Caco-2 (cell line): Measurements from ENCODE around the gene EXOC6B. TPM values are rescaled to one million over a fixed set of nuclear protein-coding genes. Genes with fewer than 3 reads are reported as not detected.

ENCODE experiments used
- BruUV-seq: library from RNA; stranded (reverse); fragments of 400-500 nt; replicated peaks from 2 replicates; lab custom pipeline; 2021; lab: Mats Ljungman, UMichigan
- CTCF ChIA-PET: fragments of 300-600 bp; sonication (Branson Sonifier 250); formaldehyde crosslinking; loops from one replicate; lab custom pipeline; 2022; ENCODE audit warnings: antibody characterized with exemption; lab: Charles Lee
- POLR2A ChIA-PET: fragments of 300-600 bp; sonication (Branson Sonifier 250); formaldehyde crosslinking; loops from one replicate; lab custom pipeline; 2022; ENCODE audit warnings: antibody characterized with exemption; lab: Charles Lee
- DNase-seq, 2 experiments: peaks; one replicate each; pipeline versions ENCODE4 v3.0.0 to v3.0.0-alpha.2; 2020 to 2022
- H3K27me3 ChIP-seq: replicated peaks from 2 replicates; pipeline ENCODE4 v1.6.0; 2011; ENCODE audit warnings: low read length; ENCODE audit not compliant: control insufficient read depth, insufficient read depth
- H3K36me3 ChIP-seq: 2 replicates; pipeline ENCODE4 v1.5.1; 2011; ENCODE audit warnings: low read length; ENCODE audit not compliant: control insufficient read depth, insufficient read depth
- H3K4me1 ChIP-seq: fragments of 250-450 bp; sonication (Bioruptor Pico); 2 replicates; pipeline ENCODE4 v1.5.1; 2020; ENCODE audit warnings: mild to moderate bottlenecking
- H3K4me3 ChIP-seq: 2 replicates; pipeline ENCODE4 v1.5.1; 2011; ENCODE audit warnings: low read depth, mild to moderate bottlenecking, control low read depth, low read length
- H3K9me3 ChIP-seq: fragments of 250-450 bp; sonication (Bioruptor Pico); 2 replicates; pipeline ENCODE4 v1.5.1; 2020; ENCODE audit warnings: mild to moderate bottlenecking, moderate library complexity
- H3K27ac Mint-ChIP-seq: one replicate; pipeline ENCODE4 v1.8.0; 2022; ENCODE audit warnings: mixed read lengths; ENCODE audit not compliant: unreplicated experiment
- H3K27me3 Mint-ChIP-seq: one replicate; pipeline ENCODE4 v1.8.0; 2022; ENCODE audit warnings: mixed read lengths; ENCODE audit not compliant: insufficient read depth, unreplicated experiment
- H3K36me3 Mint-ChIP-seq: one replicate; pipeline ENCODE4 v1.8.0; 2022; ENCODE audit warnings: mild to moderate bottlenecking, mixed read lengths; ENCODE audit not compliant: insufficient read depth, unreplicated experiment
- H3K4me1 Mint-ChIP-seq: one replicate; pipeline ENCODE4 v1.8.0; 2022; ENCODE audit warnings: low read depth, mixed read lengths; ENCODE audit not compliant: unreplicated experiment
- H3K4me3 Mint-ChIP-seq: one replicate; pipeline ENCODE4 v1.8.0; 2022; ENCODE audit warnings: mild to moderate bottlenecking, moderate library complexity, mixed read lengths; ENCODE audit not compliant: unreplicated experiment
- H3K9me3 Mint-ChIP-seq: one replicate; pipeline ENCODE4 v1.8.0; 2022; ENCODE audit warnings: mixed read lengths; ENCODE audit not compliant: unreplicated experiment
- intact Hi-C: fragments of 100-400 bp; cut with micrococcal nuclease; formaldehyde crosslinking; loops from one replicate; pipeline ENCODE4 v1.10.0; 2022; ENCODE audit not compliant: unreplicated experiment
- total RNA-seq: library from RNA; stranded (reverse); gene quantifications from 2 replicates; pipeline ENCODE4 v1.2.3, GENCODE V29; 2022
- TF ChIP-seq, protein P1 (sequence below), 2 experiments: fragments of 200-600 bp in 1 of 2; IDR thresholded peaks; 1 replicate in 1 of 2; 2 replicates in 1 of 2; pipeline versions ENCODE4 v1.5.1 to v1.8.0; 2011 to 2022; ENCODE audit warnings: antibody characterized with exemption in 1 of 2, control low read depth in 1 of 2, inconsistent platforms in 1 of 2, low read depth in 1 of 2, low read length in 1 of 2, mild to moderate bottlenecking in 1 of 2, moderate library complexity in 1 of 2; ENCODE audit not compliant: insufficient read depth in 1 of 2, severe bottlenecking in 1 of 2, unreplicated experiment in 1 of 2

EXOC6B gene
- total RNA-seq, 1 experiment from 2014 or later: 36.1 TPM

GRCh38 chr2:72237549-72237948 is 588.3 kb downstream of the EXOC6B start:
- Mint-ChIP-seq H3K27me3 (no peaks in the 10 kb centered on the region), H3K27ac (no peak overlapping the region), H3K4me1 (no peaks in the 10 kb centered on the region), H3K4me3 (no peak overlapping the region), H3K9me3 (no peaks in the 10 kb centered on the region), H3K36me3 (no peaks in the 10 kb centered on the region)
- no peak for DNase-seq
- TF ChIP-seq, protein P1, sequence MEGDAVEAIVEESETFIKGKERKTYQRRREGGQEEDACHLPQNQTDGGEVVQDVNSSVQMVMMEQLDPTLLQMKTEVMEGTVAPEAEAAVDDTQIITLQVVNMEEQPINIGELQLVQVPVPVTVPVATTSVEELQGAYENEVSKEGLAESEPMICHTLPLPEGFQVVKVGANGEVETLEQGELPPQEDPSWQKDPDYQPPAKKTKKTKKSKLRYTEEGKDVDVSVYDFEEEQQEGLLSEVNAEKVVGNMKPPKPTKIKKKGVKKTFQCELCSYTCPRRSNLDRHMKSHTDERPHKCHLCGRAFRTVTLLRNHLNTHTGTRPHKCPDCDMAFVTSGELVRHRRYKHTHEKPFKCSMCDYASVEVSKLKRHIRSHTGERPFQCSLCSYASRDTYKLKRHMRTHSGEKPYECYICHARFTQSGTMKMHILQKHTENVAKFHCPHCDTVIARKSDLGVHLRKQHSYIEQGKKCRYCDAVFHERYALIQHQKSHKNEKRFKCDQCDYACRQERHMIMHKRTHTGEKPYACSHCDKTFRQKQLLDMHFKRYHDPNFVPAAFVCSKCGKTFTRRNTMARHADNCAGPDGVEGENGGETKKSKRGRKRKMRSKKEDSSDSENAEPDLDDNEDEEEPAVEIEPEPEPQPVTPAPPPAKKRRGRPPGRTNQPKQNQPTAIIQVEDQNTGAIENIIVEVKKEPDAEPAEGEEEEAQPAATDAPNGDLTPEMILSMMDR (IDR thresholded peaks at IDR 0.05; ENCODE audit: insufficient read depth in 1 of 2, low read depth in 1 of 2, low read length in 1 of 2, severe bottlenecking in 1 of 2, unreplicated experiment in 1 of 2): no peak
- intact Hi-C loops: no loop called here
- Histone ChIP-seq H3K4me3 (no peak overlapping the region), H3K36me3 (no peaks in the 10 kb centered on the region), H3K9me3 (no peaks in the 10 kb centered on the region), H3K27me3 (no peaks in the 10 kb centered on the region), H3K4me1 (no peaks in the 10 kb centered on the region)
- CTCF ChIA-PET: no interaction called here
- BruUV-seq: no TSS peak
- POLR2A ChIA-PET: no interaction called here

GRCh38 chr2:72236445-72237067 is 589.3 kb downstream of the EXOC6B start:
- Mint-ChIP-seq H3K4me3 (no peak overlapping the region), H3K9me3 (no peaks in the 10 kb centered on the region), H3K27ac (no peak overlapping the region), H3K36me3 (no peaks in the 10 kb centered on the region), H3K27me3 (no peaks in the 10 kb centered on the region), H3K4me1 (no peaks in the 10 kb centered on the region)
- no peak for DNase-seq
- CTCF ChIA-PET: no interaction called here
- BruUV-seq: no TSS peak
- intact Hi-C loops: no loop called here
- no peaks in the 10 kb centered on the region for H3K4me1 ChIP-seq
- H3K27me3 ChIP-seq: no peaks in the 10 kb centered on the region
- TF ChIP-seq, protein P1 (IDR thresholded peaks at IDR 0.05; ENCODE audit: insufficient read depth in 1 of 2, low read depth in 1 of 2, low read length in 1 of 2, severe bottlenecking in 1 of 2, unreplicated experiment in 1 of 2): no peak
- H3K36me3 ChIP-seq: no peaks in the 10 kb centered on the region
- H3K4me3 ChIP-seq: no peak overlapping the region
- H3K9me3 ChIP-seq: no peaks in the 10 kb centered on the region
- POLR2A ChIA-PET: no interaction called here

DNA sequence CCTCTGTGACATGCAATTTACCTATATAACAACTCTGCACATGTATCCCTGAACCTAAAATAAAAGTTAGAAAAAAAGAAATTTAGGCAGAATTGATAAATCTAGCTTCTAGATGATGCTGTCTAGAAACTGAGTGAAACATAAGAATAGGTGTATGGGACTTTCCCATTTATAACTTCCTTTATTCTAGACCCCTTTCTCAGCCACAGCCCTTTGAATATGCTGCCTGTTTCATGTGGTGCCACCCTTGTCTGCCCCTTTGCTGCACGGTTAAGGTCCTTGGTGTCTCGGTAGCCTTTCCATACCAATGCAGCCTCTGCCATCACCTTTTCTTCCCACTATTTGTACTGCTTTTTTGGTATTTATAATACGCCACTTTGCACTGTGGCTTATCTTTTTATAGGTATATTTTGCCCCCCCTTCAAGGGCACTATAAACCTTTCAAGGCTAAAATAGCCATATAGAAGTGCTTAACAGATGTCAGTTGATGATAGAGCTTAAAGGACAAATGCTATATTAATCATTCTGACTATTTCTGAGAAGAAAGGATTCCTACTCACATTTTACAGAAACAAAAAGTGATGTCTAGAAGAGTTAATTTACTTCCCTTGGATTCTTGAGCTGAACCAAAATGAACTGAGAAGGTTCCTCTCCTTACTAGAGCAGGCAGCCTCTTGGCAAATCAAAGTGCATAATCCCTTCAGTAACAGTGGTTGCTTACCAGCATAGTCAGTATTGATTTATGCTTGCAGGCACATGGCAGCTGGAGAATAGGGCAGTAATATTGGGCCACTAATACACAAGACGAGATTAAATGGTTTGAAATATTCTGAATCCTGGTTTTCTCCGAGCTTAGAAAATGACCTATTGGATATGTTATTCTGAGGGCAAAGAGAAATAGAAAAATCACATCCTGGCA is 590.1 kb downstream of the EXOC6B start:
- H3K9me3 Mint-ChIP-seq: no peaks in the 10 kb centered on the region
- TF ChIP-seq, protein P1 (IDR thresholded peaks at IDR 0.05; ENCODE audit: insufficient read depth in 1 of 2, low read depth in 1 of 2, low read length in 1 of 2, severe bottlenecking in 1 of 2, unreplicated experiment in 1 of 2): no peak
- no peaks in the 10 kb centered on the region for H3K36me3 Mint-ChIP-seq
- no peak for DNase-seq
- CTCF ChIA-PET: no interaction called here
- Histone ChIP-seq H3K4me1 (no peaks in the 10 kb centered on the region), H3K9me3 (no peaks in the 10 kb centered on the region), H3K27me3 (no peaks in the 10 kb centered on the region), H3K4me3 (no peak overlapping the region), H3K36me3 (no peaks in the 10 kb centered on the region)
- H3K27me3 Mint-ChIP-seq: no peaks in the 10 kb centered on the region
- POLR2A ChIA-PET: no interaction called here
- BruUV-seq: no TSS peak
- no peak overlapping the region for H3K27ac Mint-ChIP-seq
- intact Hi-C loops: no loop called here
- H3K4me3 Mint-ChIP-seq: no peak overlapping the region
- no peaks in the 10 kb centered on the region for H3K4me1 Mint-ChIP-seq
